Memory B cell (primary cell): Measurements from ENCODE around the gene CYB5R3.
A peak's percentile ranks its signal among the peaks of the same experiment; 100 is the strongest.

Experiments
- ATAC-seq: fragments of 150-1000 bp; cut with Tn5 transposase; 2 replicates; pipeline ENCODE4 v1.10.0; 2021; ENCODE audit warnings: low read depth, mild to moderate bottlenecking, moderate library complexity
- DNase-seq, 2 donors: peaks; one replicate each; pipeline ENCODE4 v3.0.0; 2022; ENCODE audit warnings: low spot score in 2 of 2
- H3K27ac Mint-ChIP-seq: one replicate; pipeline ENCODE4 v1.8.0; 2022; ENCODE audit warnings: mild to moderate bottlenecking, moderate library complexity, mixed read lengths
- H3K27me3 Mint-ChIP-seq: one replicate; pipeline ENCODE4 v1.8.0; 2022; ENCODE audit warnings: mixed read lengths
- H3K36me3 Mint-ChIP-seq: one replicate; pipeline ENCODE4 v1.8.0; 2022; ENCODE audit warnings: mild to moderate bottlenecking, mixed read lengths
- H3K4me1 Mint-ChIP-seq: one replicate; pipeline ENCODE4 v1.8.0; 2022; ENCODE audit warnings: mixed read lengths
- H3K4me3 Mint-ChIP-seq: one replicate; pipeline ENCODE4 v1.8.0; 2022; ENCODE audit warnings: mild to moderate bottlenecking, moderate library complexity, mixed read lengths
- H3K9me3 Mint-ChIP-seq: one replicate; pipeline ENCODE4 v1.8.0; 2022; ENCODE audit warnings: mixed read lengths

Gene CYB5R3

DNA sequence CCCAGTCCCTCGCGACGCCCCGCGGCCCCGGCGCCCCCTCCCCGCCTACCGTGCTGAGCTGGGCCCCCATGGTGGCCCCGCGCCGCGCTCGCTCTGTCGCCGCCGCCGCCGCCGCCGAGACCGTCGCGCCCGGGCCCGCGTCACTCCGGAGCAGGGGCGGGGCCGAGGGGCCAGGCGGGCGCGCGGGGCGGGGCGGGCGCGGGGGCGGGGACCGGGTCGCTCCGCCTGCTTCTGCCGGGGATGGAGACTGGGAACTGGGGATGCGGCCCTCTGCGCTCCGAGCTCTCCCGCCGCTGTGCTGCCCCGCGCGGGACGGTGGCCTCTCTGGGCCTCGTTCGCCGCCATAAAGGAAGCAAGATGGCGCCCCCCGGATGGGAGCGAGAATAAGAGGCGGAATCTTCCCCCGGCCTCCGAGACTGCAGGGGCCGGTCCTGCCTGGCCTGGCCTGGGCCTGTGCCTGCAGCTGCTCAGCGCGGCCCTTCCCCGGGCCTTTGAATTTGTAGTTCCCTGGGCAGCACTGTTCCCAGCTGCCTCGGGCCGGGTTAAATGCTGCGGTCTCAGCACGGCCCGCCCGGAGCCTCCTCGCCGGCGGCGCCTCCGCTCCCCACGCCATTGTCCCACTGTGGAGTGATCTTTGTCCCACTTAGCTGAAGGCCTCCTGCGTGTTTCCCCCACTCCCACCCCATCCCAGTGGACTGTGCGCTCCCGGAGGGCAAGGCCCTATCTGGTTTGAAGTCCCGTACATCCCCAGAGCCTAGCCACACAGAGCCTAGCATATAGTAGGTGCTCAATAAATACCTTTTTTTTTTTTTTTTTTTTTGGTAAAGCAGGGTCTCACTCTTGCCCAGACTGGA lies at the start of gene CYB5R3:
Gene CYB5R3 (minus strand): TSS at position 147 of the 854 bp plus-strand sequence. CDS start 77 bp downstream, at position 70.
- Mint-ChIP-seq H3K27ac (peak within 1 kb of the TSS; percentile 91), H3K9me3 (no peaks in the 10 kb centered on the region), H3K36me3 (peaks cover 2% of the 10 kb centered on the region), H3K4me3 (peak within 1 kb of the TSS; percentile 94), H3K27me3 (no peaks in the 10 kb centered on the region), H3K4me1 (peaks cover 24% of the 10 kb centered on the region)
- DNase-seq = peak; percentile 66 to 75
- ATAC-seq = peak; percentile 78

DNA sequence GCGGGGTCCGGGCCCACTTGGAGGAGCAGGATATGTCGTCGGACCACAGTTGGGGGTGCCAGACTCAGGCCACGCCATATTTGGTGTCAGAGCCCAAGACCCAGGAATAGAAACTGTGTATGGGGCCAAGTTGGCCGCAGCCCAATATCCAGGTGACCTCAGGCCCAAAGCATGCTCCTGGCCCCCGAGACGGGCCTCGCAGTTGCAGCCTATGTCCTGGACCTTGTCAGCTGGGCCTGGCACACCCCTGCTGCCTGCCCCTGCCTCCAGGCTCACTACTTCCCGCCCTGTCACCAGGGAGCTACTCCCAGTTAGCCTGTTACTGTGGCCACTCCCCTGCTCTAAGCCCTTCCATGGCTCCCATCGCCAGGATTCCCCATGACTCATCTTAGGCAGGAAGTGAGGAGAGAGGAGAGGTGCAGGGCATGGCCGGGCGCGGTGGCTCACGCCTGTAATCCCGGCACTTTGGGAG lies 48.4 kb upstream of the CYB5R3 start:
- H3K27me3 Mint-ChIP-seq = peaks cover 2% of the 10 kb centered on the region
- no peaks in the 10 kb centered on the region for H3K9me3 Mint-ChIP-seq
- no peak overlapping the region for H3K27ac Mint-ChIP-seq
- no peak for DNase-seq
- H3K36me3 Mint-ChIP-seq = no peaks in the 10 kb centered on the region
- no peak for ATAC-seq
- H3K4me3 Mint-ChIP-seq = no peak overlapping the region
- H3K4me1 Mint-ChIP-seq = peaks cover 12% of the 10 kb centered on the region

DNA sequence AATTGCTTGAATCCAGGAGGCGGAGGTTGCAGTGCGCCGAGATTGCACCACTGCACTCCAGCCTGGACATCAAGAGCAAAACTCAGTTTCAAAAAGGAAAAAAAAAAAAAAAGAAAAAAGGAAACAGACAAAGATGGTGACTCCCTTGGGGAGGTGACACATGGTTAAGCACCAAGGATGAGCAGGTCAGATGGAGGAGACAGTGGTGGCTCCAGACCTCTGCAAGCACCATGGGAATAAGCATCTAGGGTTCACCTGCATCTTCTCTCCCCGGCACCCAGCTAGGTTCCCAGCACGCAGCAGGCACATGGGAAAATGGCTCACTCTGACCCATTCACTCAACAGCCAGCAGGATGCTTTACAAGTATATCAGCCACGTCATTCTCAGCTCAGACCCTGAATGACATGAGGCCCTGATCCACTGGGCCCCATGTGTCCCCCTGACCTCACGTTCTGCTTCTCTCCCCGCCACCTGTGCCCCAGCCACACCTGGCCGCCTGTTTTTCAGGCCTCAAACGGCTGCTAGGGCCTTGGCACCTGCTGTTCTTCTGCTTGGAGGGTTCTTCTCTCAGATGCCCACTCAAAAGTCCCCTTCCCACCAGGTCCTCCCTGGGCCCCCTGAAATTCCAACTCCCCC lies 47.3 kb upstream of the CYB5R3 start:
- peaks cover 18% of the 10 kb centered on the region for H3K4me1 Mint-ChIP-seq

DNA sequence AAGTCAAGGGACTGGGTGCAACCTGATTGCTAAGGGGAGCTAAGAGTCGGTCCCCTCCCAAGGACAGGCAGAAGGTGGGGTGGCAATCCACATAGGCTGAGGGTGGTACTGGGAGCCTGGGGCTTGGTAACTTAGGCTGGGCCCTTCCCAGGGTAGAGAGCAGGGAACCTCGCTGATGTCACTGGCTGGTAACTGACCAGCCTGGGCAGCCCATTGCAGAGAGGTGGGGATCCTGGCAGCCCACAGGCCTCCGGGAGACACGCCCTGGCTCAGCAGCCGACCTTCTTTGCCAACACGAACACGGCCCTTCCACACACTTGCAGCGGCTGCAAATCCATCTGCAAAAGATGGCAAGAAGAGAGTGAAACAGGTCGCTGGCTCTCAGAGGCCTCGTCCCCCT lies 46.1 kb upstream of the CYB5R3 start:
- Mint-ChIP-seq H3K27ac (no peak overlapping the region), H3K36me3 (no peaks in the 10 kb centered on the region), H3K4me3 (no peak overlapping the region), H3K9me3 (no peaks in the 10 kb centered on the region), H3K27me3 (no peaks in the 10 kb centered on the region), H3K4me1 (peaks cover 18% of the 10 kb centered on the region)
- ATAC-seq (no peak), DNase-seq (no peak)

More for the DNA sequence above, 47.3 kb upstream of the CYB5R3 start:
- ATAC-seq (no peak), DNase-seq (no peak)
- Mint-ChIP-seq H3K9me3 (no peaks in the 10 kb centered on the region), H3K27ac (no peak overlapping the region), H3K4me3 (no peak overlapping the region), H3K27me3 (no peaks in the 10 kb centered on the region), H3K36me3 (no peaks in the 10 kb centered on the region)

DNA sequence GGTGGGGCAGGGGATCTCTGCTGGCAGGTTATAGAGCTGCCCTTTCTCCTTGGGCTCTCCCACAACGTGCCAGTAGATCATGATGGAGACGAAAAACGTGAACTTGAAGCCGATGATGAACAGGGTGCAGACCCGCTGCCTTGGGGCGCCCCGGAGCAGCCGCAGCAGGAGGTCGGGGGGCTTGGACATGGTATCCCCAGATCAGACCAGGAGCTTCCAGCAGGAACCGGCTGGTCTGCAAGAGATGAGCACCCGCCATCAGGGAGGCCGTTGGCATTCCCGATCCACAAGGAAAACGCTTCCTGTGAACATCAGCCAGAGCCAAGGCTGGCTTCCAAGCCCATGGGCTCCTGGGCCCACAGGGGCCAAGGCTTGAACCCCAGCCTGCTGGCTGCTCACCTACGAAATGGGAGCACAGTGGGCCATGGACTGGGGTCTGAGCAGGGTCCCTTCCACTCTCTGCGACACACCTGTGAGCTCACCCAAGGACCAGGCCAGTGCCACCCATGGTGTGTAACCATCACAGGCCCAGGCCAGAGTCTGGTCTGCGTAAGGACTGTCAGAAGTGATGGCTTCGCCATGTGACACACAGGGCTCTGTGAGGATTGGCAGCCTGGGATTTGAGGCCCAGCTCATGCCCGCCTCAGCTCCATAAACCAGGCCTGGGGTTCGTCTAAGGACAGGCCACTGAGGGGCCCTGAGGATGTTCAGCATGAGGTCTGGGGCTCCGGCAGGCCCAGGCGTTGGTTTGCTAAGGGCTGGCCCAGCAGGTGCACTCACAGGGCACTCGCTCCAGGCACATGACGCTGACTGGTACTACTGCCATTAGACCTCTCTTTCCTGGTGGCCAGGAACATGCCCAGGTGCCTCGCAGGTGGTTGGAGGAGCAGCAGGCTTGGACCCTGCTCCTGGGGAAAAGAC lies 44.8 kb upstream of the CYB5R3 start:
- H3K36me3 Mint-ChIP-seq = no peaks in the 10 kb centered on the region
- DNase-seq (no peak), ATAC-seq (no peak)
- H3K4me3 Mint-ChIP-seq = no peak overlapping the region
- H3K9me3 Mint-ChIP-seq = no peaks in the 10 kb centered on the region
- H3K27ac Mint-ChIP-seq = no peak overlapping the region
- H3K4me1 Mint-ChIP-seq = peaks cover 18% of the 10 kb centered on the region
- no peaks in the 10 kb centered on the region for H3K27me3 Mint-ChIP-seq

DNA sequence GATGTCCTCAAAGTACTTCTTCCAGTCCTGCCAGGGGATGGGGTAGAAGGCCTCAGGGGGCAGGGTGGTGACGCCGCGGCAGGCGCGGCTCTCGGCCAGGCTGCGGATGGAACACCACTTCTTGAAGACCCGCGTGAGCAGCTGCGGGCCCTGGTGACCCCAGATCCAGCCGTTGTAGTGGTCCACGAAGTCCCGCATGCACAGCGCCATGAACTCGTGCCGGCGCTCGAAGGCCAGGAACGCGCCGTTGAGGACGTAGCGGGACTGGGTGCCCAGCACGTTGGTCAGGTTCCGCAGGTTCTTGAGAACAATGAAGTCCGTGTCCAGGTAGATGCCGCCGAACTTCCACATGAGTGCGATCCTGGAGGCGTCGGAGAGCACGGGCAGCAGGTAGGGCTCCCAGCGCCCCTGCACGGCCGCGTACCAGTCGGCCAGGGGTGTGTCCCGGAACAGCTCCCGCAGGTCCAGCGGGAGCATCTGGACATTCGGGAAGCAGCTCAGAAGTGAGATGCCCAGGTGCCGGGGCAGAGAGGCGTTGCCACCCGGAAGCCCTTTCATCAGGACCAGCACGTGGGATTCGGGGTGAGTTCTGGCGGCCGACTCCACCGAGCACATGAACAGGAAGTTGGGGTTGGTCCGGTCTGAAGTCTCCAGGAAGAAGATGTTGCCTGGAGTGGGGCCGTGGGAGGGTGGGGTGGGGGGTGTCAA lies 44.0 kb upstream of the CYB5R3 start:
- no peak for DNase-seq
- ATAC-seq = no peak
- Mint-ChIP-seq H3K27ac (no peak overlapping the region), H3K36me3 (no peaks in the 10 kb centered on the region), H3K27me3 (no peaks in the 10 kb centered on the region), H3K9me3 (no peaks in the 10 kb centered on the region), H3K4me3 (no peak overlapping the region), H3K4me1 (peaks cover 18% of the 10 kb centered on the region)

DNA sequence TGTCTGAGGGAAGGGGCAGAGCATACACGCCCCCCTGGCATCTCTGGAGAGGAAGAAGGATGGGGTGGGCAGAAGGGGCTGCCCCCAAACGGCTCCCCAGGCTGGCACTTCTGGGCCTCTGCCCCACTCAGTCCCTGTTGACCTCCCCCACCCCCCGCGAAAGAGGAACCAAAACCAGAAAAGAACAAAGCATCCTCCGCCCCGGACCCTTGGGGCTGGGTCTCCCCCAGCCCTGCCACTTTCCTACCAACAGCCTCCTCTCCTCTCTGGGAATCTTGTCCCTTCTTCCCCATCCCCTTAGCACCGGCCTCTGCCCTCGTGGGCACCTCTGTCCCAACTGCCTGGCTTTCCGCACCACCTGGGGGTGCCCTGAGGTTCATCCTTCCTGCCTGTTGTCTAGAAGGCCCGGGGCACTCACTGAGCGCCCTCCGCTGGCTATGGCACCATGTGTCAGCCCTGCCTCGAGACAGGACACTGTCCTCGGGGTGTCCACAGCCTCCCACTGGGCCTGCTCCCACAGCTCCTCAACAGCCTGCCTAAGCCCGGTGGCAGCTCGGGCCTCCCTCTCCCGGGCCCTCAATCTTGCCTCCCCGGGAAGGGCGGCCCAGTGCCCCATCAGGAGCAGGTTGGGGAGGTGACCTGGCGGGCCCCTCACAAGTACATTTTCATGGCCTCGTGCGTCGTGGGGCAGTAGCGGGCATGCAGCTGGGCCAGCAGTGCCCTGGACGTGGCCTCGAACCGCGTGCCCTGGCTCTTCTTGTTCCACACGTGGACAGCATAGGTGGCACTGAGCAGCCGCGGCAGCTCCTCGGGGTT lies 43.3 kb upstream of the CYB5R3 start:
- no peaks in the 10 kb centered on the region for H3K36me3 Mint-ChIP-seq
- H3K27ac Mint-ChIP-seq = peak overlapping the region; percentile 82
- H3K9me3 Mint-ChIP-seq = no peaks in the 10 kb centered on the region
- DNase-seq = peak; percentile 37 to 52
- H3K4me3 Mint-ChIP-seq = peak overlapping the region; percentile 86
- peaks cover 18% of the 10 kb centered on the region for H3K4me1 Mint-ChIP-seq
- no peaks in the 10 kb centered on the region for H3K27me3 Mint-ChIP-seq
- ATAC-seq = peak; percentile 89

DNA sequence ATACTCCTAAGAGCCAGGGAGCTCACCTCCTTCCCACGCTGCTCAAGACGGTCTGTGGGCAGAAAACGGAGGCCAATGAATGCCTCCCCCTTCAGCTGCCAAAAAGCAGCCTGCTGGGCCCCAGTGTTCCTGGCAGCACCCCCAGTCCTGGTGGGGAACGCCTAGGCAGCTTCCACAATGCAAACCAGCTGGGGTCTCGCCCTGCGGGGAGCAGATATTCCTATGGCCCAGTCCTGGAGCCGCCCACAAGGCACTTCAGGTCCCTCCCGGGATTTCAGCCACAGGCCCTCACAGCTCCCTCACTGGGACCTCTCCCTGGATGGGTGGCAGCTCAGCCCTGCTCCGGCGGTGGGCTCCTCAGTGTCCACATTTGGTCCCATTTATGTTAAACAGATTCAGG lies 42.2 kb upstream of the CYB5R3 start:
- H3K27ac Mint-ChIP-seq = peak overlapping the region; percentile 82
- H3K4me3 Mint-ChIP-seq = no peak overlapping the region
- ATAC-seq (no peak), DNase-seq (no peak)
- H3K4me1 Mint-ChIP-seq = peaks cover 18% of the 10 kb centered on the region
- no peaks in the 10 kb centered on the region for H3K9me3 Mint-ChIP-seq
- H3K36me3 Mint-ChIP-seq = no peaks in the 10 kb centered on the region
- H3K27me3 Mint-ChIP-seq = no peaks in the 10 kb centered on the region

DNA sequence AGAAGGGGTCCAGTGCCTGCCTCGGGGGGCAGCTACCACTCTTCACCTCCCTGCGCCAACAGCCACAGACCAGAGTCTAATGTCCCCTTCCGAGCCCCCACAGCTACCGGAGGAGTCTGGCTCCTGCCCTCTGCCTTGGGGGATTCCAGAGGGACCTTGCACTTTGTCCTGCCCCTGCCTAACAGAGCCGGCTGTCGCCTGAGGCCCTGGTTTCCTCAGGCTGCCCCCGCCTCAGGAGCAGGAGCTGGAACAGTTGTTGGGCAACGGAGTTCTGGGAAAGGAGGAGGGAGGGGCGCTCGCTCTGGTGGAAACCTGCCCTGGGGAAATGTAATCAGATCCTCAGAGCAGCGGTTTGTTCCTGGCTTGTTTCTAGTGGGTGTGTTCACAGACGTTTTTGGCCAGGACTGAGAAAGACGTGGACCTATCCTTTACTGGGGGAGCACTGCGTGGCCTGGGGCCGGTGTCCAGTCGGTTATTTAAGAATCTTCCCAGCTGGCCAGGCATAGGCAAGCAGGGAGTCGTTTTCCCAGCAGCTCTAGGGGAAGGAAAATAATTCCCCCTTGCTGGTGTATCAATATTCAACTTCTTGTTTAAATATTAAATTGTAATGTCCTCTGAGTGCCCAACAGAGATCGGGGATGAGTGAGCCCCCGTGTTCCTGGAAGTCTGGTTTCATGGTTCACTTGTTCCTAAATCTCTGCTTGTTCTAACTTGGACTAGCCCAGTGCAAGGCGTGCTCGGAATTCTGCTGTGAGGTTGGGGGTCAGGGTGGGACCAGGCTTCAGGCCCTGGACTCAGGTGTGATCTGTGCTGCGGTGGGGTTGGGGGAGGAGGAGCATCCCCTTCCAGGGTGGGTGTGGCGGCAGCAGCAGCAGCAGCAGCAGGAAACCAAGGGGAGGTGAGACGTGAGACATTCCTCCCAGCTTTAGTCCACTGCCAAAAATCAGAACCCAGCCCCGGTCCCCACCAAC lies 39.3 kb upstream of the CYB5R3 start:
- H3K4me1 Mint-ChIP-seq = peaks cover 15% of the 10 kb centered on the region
- DNase-seq (no peak), ATAC-seq (no peak)
- H3K36me3 Mint-ChIP-seq = no peaks in the 10 kb centered on the region
- no peaks in the 10 kb centered on the region for H3K27me3 Mint-ChIP-seq
- no peaks in the 10 kb centered on the region for H3K9me3 Mint-ChIP-seq
- H3K4me3 Mint-ChIP-seq = no peak overlapping the region
- H3K27ac Mint-ChIP-seq = no peak overlapping the region

DNA sequence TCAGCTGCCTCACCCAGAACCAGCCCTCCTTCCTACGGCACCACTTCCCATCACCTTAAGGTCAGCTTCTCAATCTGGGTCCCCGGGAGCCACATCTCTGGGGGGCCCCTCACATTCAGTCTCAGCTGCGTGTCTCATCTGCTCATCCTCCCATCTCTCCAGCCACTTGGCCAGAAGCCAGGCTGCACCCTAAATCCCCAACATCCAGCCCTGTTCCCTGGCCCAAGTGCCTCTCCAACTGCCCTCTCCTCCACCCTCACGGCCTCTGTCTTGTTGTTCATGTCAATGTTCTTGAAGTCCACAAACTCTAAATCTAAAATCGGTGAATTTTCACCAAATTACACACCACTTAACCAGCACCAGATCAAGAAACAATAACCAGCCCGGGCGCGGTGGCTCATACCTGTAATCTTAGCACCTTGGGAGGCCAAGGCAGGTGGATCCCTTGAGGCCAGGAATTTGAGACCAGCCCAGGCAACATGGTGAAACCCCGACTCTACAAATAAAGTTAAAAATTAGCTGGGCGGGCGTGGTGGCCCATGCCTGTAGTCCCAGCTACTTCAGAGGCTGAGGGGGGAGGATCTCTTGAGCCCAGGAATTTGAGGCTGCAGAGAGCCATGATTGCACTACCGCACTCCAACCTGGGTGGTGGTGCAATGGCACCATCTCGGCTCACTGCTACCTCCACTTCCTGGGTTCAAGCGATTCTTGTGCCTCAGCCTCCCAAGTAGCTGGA lies 37.7 kb upstream of the CYB5R3 start:
- Mint-ChIP-seq H3K27ac (no peak overlapping the region), H3K4me3 (no peak overlapping the region), H3K27me3 (no peaks in the 10 kb centered on the region), H3K9me3 (no peaks in the 10 kb centered on the region), H3K36me3 (no peaks in the 10 kb centered on the region), H3K4me1 (peaks cover 9% of the 10 kb centered on the region)
- no peak for ATAC-seq
- no peak for DNase-seq

DNA sequence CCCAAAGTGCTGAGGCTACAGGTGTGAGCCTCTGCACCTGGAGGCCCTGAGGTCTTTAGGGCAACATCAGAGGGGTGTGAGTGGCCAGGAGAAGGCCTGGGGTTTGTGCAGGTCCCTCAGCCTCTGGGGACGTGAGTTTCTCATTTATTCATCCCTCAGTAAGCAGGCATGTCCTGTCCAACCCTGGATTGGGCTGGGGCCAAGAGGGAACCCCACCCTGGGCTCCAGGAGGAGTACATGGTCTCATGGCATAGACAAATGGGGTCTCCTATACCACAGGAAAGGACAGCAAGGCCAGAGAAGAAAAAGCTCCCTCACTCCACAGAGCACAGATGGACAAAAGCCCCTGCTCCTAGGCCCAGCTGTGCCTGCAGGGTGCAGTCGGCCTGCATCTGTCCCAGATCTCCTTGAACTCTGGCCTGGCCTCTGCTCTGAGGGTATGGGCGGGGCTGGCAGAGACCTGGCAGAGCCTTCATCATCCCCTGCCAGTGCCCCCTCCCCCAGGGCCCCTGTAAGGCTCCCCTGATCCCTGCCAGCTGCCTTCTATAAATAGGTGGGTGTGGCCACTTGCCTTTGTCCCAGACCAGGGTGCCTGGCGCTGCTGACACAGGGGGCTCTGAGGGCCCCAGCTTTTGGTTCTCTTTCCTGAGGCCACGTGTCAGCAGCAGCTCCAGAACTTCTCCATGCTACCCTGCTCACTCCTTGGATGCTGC lies 36.9 kb upstream of the CYB5R3 start:
- H3K4me1 Mint-ChIP-seq = peaks cover 5% of the 10 kb centered on the region
- DNase-seq (no peak), ATAC-seq (no peak)
- H3K36me3 Mint-ChIP-seq = no peaks in the 10 kb centered on the region
- H3K27me3 Mint-ChIP-seq = no peaks in the 10 kb centered on the region
- H3K9me3 Mint-ChIP-seq = no peaks in the 10 kb centered on the region
- no peak overlapping the region for H3K4me3 Mint-ChIP-seq
- no peak overlapping the region for H3K27ac Mint-ChIP-seq
